Trophoblast cell (in vitro differentiated cells and primary cell): ENCODE results near the gene LSR.
A peak's percentile ranks its signal among the peaks of the same experiment; 100 is the strongest.

ENCODE experiments used
- DNase-seq, 2 donors: peaks; one replicate each; pipeline ENCODE4 v3.0.0-alpha.2; 2016
- H2AFZ ChIP-seq: 2 replicates; pipeline ENCODE4 v1.6.1; 2013; ENCODE audit warnings: low read length, moderate library complexity, mild to moderate bottlenecking; ENCODE audit not compliant: insufficient read depth, poor library complexity
- H2AK5ac ChIP-seq: 2 replicates; pipeline ENCODE4 v1.6.1; 2013; ENCODE audit warnings: mild to moderate bottlenecking, low read length
- H2BK120ac ChIP-seq: 2 replicates; pipeline ENCODE4 v1.6.1; 2013; ENCODE audit warnings: low read length, mild to moderate bottlenecking, moderate library complexity; ENCODE audit not compliant: insufficient read depth, poor library complexity
- H2BK12ac ChIP-seq: 2 replicates; pipeline ENCODE4 v1.6.1; 2013; ENCODE audit warnings: mild to moderate bottlenecking, low read length, moderate library complexity
- H2BK5ac ChIP-seq: 2 replicates; pipeline ENCODE4 v1.6.1; 2013; ENCODE audit warnings: low read length, low read depth, moderate library complexity, mild to moderate bottlenecking; ENCODE audit not compliant: poor library complexity
- H3K14ac ChIP-seq: 2 replicates; pipeline ENCODE4 v1.6.1; 2013; ENCODE audit warnings: mild to moderate bottlenecking, low read length
- H3K18ac ChIP-seq: 2 replicates; pipeline ENCODE4 v1.6.1; 2013; ENCODE audit warnings: mild to moderate bottlenecking, low read length
- H3K23ac ChIP-seq: 2 replicates; pipeline ENCODE4 v1.6.1; 2013; ENCODE audit warnings: low read length
- H3K27ac ChIP-seq: 2 replicates; pipeline ENCODE4 v1.5.1; 2013; ENCODE audit warnings: low read depth, mild to moderate bottlenecking, inconsistent platforms, low read length, moderate library complexity
- H3K27me3 ChIP-seq: 2 replicates; pipeline ENCODE4 v1.6.1; 2013; ENCODE audit warnings: inconsistent platforms, mild to moderate bottlenecking, low read length, moderate library complexity; ENCODE audit not compliant: insufficient read depth
- H3K36me3 ChIP-seq, 2 experiments: 1 replicate in 1 of 2; 2 replicates in 1 of 2; pipeline ENCODE4 v1.6.1; 2013; ENCODE audit warnings: low read length in 2 of 2, mild to moderate bottlenecking in 2 of 2, moderate library complexity in 1 of 2; ENCODE audit not compliant: insufficient read depth in 2 of 2, control insufficient read depth in 1 of 2
- H3K4ac ChIP-seq: 2 replicates; pipeline ENCODE4 v1.6.1; 2013; ENCODE audit warnings: low read depth, mild to moderate bottlenecking, low read length, moderate library complexity
- H3K4me1 ChIP-seq, 2 experiments: 1 replicate in 1 of 2; 2 replicates in 1 of 2; pipeline ENCODE4 v1.6.1; 2013; ENCODE audit warnings: low read length in 2 of 2, mild to moderate bottlenecking in 2 of 2, moderate library complexity in 1 of 2; ENCODE audit not compliant: insufficient read depth in 2 of 2, control insufficient read depth in 1 of 2
- H3K4me2 ChIP-seq: 2 replicates; pipeline ENCODE4 v1.6.1; 2013; ENCODE audit warnings: inconsistent platforms, mild to moderate bottlenecking, low read length, moderate library complexity
- H3K4me3 ChIP-seq: 2 replicates; pipeline ENCODE4 v1.5.1; 2013; ENCODE audit warnings: mild to moderate bottlenecking, low read depth, low read length, inconsistent platforms
- H3K79me1 ChIP-seq: one replicate; pipeline ENCODE4 v1.6.1; 2013; ENCODE audit warnings: low read length
- H3K79me2 ChIP-seq: 2 replicates; pipeline ENCODE4 v1.6.1; 2013; ENCODE audit warnings: low read length, mild to moderate bottlenecking; ENCODE audit not compliant: control insufficient read depth, insufficient read depth, poor library complexity
- H3K9ac ChIP-seq: 2 replicates; pipeline ENCODE4 v1.6.1; 2013; ENCODE audit warnings: mild to moderate bottlenecking, low read length
- H3K9me3 ChIP-seq: 2 replicates; pipeline ENCODE4 v1.6.1; 2013; ENCODE audit warnings: low read depth, mild to moderate bottlenecking, control low read depth, inconsistent platforms, low read length; ENCODE audit not compliant: insufficient read depth
- H4K12ac ChIP-seq: 2 replicates; pipeline ENCODE4 v1.6.1; 2013; ENCODE audit warnings: low read depth, mild to moderate bottlenecking, low read length, moderate library complexity
- H4K8ac ChIP-seq: 2 replicates; pipeline ENCODE4 v1.6.1; 2013; ENCODE audit warnings: low read depth, mild to moderate bottlenecking, low read length, moderate library complexity
- H4K91ac ChIP-seq: one replicate; pipeline ENCODE4 v1.6.1; 2013; ENCODE audit warnings: low read depth, mild to moderate bottlenecking, low read length, moderate library complexity
- WGBS: extraction: QIAGEN DNeasy Blood & Tissue Kit; methylation state at CpG from one replicate; pipeline ENCODE4 v1.1.7; 2013; ENCODE audit warnings: missing lambda C conversion rate; ENCODE audit not compliant: insufficient read length, insufficient coverage; ENCODE audit errors: extremely low coverage; 5-methylcytosine and 5-hydroxymethylcytosine counted together

The LSR gene

GRCh38 chr19:35288906-35289305 is 40.1 kb downstream of the LSR start:
- Histone ChIP-seq H2BK120ac (no peak overlapping the region), H3K27me3 (no peaks in the 10 kb centered on the region), H4K8ac (no peak overlapping the region), H3K4me3 (no peak overlapping the region), H3K4ac (no peak overlapping the region), H3K9ac (no peak overlapping the region), H3K27ac (no peak overlapping the region), H3K4me1 (peaks cover 0 to 2% of the 10 kb centered on the region in 2 experiments), H3K4me2 (no peak overlapping the region), H3K18ac (no peak overlapping the region), H3K79me2 (no peaks in the 10 kb centered on the region), H3K79me1 (no peaks in the 10 kb centered on the region), H3K9me3 (no peaks in the 10 kb centered on the region), H4K91ac (no peak overlapping the region), H3K36me3 (no peaks in the 10 kb centered on the region), H2BK12ac (no peak overlapping the region), H4K12ac (no peak overlapping the region), H3K23ac (no peak overlapping the region), H2AFZ (no peak overlapping the region), H2BK5ac (no peak overlapping the region), H3K14ac (no peak overlapping the region), H2AK5ac (no peak overlapping the region)
- WGBS, result no CpG with 5 or more reads among the region's 5 CpGs
- no peak for DNase-seq

GRCh38 chr19:35290381-35291127 is 41.8 kb downstream of the LSR start:
- Histone ChIP-seq H3K4me1 (peaks cover 0 to 2% of the 10 kb centered on the region in 2 experiments), H3K79me1 (no peaks in the 10 kb centered on the region), H4K12ac (no peak overlapping the region)

GRCh38 chr19:35291259-35291658 is 42.5 kb downstream of the LSR start:
- Histone ChIP-seq H3K4me3 (no peak overlapping the region), H3K18ac (no peak overlapping the region), H3K79me1 (no peaks in the 10 kb centered on the region), H2BK5ac (no peak overlapping the region), H3K36me3 (no peaks in the 10 kb centered on the region), H2AFZ (no peak overlapping the region), H3K79me2 (no peaks in the 10 kb centered on the region), H4K91ac (no peak overlapping the region), H3K9ac (no peak overlapping the region), H4K12ac (no peak overlapping the region), H2BK120ac (no peak overlapping the region), H4K8ac (no peak overlapping the region), H3K27ac (no peak overlapping the region), H3K27me3 (no peaks in the 10 kb centered on the region), H2BK12ac (no peak overlapping the region), H3K4ac (no peak overlapping the region), H3K4me2 (no peak overlapping the region), H3K23ac (no peak overlapping the region), H2AK5ac (no peak overlapping the region), H3K14ac (no peak overlapping the region), H3K4me1 (peaks cover 0 to 2% of the 10 kb centered on the region in 2 experiments), H3K9me3 (no peaks in the 10 kb centered on the region)
- WGBS, result no CpG with 5 or more reads among the region's 6 CpGs
- no peak for DNase-seq

More at GRCh38 chr19:35290381-35291127, 41.8 kb downstream of the LSR start:
- Histone ChIP-seq H3K14ac (no peak overlapping the region), H2AK5ac (no peak overlapping the region), H3K4ac (no peak overlapping the region), H2BK12ac (no peak overlapping the region), H3K36me3 (no peaks in the 10 kb centered on the region), H3K27me3 (no peaks in the 10 kb centered on the region), H3K9me3 (no peaks in the 10 kb centered on the region), H4K8ac (no peak overlapping the region), H3K23ac (no peak overlapping the region), H4K91ac (no peak overlapping the region), H3K9ac (no peak overlapping the region), H2BK5ac (no peak overlapping the region), H3K18ac (no peak overlapping the region), H3K4me2 (no peak overlapping the region), H2AFZ (no peak overlapping the region), H2BK120ac (no peak overlapping the region), H3K4me3 (no peak overlapping the region), H3K79me2 (no peaks in the 10 kb centered on the region), H3K27ac (no peak overlapping the region)
- WGBS, result no CpG with 5 or more reads among the region's 20 CpGs
- DNase-seq, result no peak

GRCh38 chr19:35291916-35292315 is 43.1 kb downstream of the LSR start, which contains the start of gene MAG:
MAG (plus strand) TSS chr19:35292161; CDS start chr19:35295409, 3,248 bp downstream.
- H3K9ac ChIP-seq, result no peak within 1 kb of the TSS
- H2BK12ac ChIP-seq, result no peak within 1 kb of the TSS
- no peak within 1 kb of the TSS for H4K8ac ChIP-seq
- no CpG with 5 or more reads among the region's 12 CpGs for WGBS
- no peak within 1 kb of the TSS for H2AK5ac ChIP-seq
- no peaks in the 10 kb centered on the region for H3K79me1 ChIP-seq
- H3K4ac ChIP-seq, result no peak within 1 kb of the TSS
- no peak for DNase-seq
- no peaks in the 10 kb centered on the region for H3K79me2 ChIP-seq
- no peak within 1 kb of the TSS for H2BK120ac ChIP-seq
- peaks cover 0 to 2% of the 10 kb centered on the region in 2 experiments for H3K4me1 ChIP-seq
- H3K27me3 ChIP-seq, result no peaks in the 10 kb centered on the region
- H3K4me2 ChIP-seq, result no peak within 1 kb of the TSS
- H2AFZ ChIP-seq, result no peak within 1 kb of the TSS
- no peaks in the 10 kb centered on the region for H3K36me3 ChIP-seq
- H3K18ac ChIP-seq, result no peak within 1 kb of the TSS
- no peak within 1 kb of the TSS for H3K23ac ChIP-seq
- H2BK5ac ChIP-seq, result no peak within 1 kb of the TSS
- H3K14ac ChIP-seq, result no peak within 1 kb of the TSS
- H3K9me3 ChIP-seq, result no peaks in the 10 kb centered on the region
- no peak within 1 kb of the TSS for H4K12ac ChIP-seq
- H4K91ac ChIP-seq, result no peak within 1 kb of the TSS
- no peak within 1 kb of the TSS for H3K27ac ChIP-seq
- H3K4me3 ChIP-seq, result peak within 1 kb of the TSS; percentile 6
